HG03460 (cell line): ENCODE results near the gene EVI5L.
"Not testable (repeated sequence)": the region's sequence is repeated elsewhere in the genome, so short reads cannot be mapped to it uniquely, and the experiment has no call there.

Source experiments
- ATAC-seq: cut with Tn5 transposase; IDR thresholded peaks from one replicate; pipeline ENCODE4 v1.9.1; 2021; ENCODE audit not compliant: unreplicated experiment

The EVI5L gene

GRCh38 chr19:7871437-7872305 lies 41.7 kb downstream of the EVI5L start:
- peak; percentile 22 for ATAC-seq

DNA sequence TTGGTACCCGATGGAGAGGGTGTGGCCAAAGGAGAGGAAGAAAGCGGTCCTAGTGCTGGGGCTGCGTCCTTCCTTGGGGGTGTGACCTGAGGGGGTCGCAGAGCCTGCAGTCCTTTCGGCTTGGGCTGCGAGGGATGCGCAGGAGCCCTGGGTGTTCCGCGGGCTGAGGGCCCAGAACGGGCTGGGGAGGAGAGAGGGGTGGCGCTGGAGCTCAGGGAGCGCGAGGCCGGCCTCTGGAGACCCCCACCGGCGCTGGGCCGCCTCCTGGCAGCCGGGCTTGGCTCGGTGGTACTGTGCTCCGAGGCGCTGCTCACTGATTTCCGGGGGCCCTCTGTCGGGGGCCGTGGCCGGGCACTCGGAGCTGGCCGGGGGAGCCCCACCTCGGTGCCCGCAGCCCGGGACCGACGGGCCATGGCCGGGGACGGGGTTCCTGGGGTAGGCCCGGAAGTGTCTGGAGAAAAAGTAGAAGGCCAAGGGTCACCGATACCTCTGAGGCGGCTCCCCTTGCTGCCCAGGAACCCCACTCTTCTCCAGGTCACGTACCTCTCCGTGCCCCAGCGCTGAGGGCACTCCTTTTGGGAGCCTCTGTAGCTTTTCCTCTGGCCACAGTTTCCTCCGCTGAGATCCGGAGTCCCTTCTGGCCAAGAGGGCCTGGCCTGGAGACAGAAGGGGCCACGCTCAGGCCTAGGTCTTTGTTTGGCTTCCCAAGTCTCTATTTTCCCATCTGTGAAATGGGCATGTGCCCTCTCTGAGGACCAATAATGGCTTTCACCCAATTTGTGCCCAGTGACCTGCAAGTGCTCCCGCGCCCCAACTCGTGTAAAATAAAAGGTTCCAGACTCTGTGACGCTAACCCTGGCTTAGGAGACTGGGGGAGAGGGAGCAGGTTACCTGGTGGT lies 42.5 kb downstream of the EVI5L start:
- no peak for ATAC-seq

- no peak for ATAC-seq
Measured at GRCh38 chr19:7873304-7874075, 43.5 kb downstream of the EVI5L start.

DNA sequence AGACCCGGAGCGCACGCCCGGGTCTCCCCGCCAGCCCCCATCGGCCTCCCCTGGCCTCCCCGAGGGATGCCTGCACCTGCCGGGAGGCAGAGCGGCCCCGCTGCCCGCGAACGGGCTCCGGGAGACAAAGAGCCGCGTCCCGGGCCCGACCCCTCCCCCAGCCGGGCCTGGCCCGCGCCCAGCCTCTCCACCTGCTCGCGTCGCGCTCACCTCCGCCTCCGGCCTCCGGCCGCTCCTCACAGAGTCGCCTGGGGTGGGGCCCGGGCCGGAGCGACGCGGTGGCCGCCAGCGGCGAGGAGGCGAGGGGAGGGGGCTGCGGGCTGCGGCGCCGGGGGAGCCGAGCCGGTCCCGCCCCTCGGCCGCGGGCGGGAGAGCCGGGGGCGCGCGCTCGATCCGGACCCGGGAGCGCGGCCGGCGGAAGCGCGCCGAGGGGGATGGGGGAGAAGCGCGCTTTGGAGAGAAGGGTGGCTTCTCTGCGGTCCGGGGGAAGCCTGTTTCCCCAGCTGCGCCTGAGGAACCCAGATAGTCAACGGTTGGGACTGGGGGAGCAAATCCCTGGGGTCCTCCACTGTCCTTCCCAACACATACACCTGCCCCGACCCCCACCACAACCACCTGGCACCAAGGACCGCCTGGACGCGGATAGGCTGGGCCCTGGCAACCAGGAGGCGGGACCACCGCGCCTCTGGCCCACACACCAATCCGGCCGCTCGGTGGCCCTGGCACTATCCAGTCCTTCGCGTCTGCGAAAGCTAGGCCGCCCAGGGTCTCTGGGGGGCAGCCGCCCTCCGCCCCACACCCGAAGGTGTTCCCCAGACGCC lies 44.3 kb downstream of the EVI5L start, which contains the start of gene PRR36:
PRR36 (minus strand) TSS at position 315 of the 821 bp plus-strand sequence. CDS start 701 bp downstream, outside the sequence.
- ATAC-seq, result no peak

DNA sequence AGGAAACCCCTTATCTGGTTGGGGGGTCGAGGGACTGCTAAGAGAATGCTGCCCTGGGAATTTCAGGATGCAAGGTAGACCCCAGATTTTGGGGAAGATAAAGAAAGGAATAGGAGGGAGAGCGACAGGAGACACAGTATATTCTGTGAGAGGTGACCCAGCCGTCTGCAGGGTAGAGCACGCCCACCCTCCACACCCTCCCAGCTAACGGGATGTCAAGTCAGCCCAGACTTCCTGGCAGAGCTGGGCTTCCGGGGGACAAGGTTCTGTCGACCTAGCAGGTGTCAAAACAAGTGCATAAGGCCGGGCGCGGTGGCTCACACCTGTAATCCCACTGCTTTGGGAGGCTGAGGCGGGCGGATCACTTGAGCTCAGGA lies 44.9 kb downstream of the EVI5L start:
- ATAC-seq, result no peak

DNA sequence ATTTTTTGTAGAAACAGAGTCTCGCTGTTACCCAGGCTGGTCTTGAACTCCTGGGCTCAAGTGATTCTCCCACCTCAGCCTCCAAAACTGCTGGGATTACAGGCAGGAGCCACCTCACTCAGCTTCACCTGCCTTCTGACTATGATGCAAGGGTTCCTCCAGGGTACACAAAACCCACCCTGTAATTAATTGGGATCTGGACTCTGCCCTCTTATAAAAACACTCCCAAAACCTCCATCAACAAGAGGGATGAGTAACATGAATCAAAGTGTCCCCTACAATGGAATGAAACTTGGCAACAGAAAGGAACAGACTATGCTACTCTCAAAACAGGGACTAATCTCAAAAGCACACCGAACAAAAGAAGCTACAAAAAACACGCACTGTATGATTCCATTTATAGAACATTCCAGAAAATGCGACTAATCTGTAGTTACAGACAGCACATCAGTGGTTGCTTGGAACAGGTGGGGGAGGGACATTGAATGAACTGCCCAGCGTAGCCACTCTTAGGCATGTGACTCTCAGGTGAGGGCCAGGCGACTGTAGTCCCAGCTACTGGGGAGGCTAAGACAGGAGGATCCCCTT lies 47.3 kb downstream of the EVI5L start:
- ATAC-seq, result no peak

DNA sequence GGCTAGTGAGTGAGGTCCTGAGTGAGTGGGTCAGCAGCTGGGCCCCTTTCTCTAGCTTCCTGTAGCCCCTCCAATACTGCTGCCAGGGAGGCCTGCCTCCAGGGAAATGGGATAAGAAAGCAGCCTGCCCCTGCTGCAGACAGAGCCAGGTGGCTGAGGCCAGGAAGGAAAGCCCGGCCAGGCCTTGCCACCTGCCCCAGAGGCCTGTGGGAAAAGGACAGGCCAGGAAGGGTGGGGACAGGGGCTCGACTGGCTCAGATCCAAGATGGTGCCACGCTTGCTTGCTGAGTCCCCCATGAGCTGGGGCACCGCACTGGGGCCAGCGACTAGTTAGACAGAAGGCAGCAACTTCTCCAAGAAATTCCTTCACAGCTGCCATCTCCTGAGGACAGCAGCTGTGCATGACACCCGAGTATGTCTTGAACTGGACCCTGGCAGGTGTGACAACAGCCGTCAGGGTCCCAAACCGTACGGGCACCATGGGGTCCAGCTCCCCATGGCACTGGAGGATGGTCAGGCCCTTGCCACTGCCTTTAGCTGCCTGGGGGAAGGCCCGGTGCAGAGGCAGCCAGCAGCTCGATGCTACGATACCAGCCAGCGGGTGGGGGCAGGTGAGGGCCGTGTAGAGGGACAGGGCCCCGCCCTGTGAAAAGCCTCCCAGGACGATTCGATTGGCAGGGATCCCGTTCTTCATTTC lies 49.2 kb downstream of the EVI5L start:
- ATAC-seq, result no peak

DNA sequence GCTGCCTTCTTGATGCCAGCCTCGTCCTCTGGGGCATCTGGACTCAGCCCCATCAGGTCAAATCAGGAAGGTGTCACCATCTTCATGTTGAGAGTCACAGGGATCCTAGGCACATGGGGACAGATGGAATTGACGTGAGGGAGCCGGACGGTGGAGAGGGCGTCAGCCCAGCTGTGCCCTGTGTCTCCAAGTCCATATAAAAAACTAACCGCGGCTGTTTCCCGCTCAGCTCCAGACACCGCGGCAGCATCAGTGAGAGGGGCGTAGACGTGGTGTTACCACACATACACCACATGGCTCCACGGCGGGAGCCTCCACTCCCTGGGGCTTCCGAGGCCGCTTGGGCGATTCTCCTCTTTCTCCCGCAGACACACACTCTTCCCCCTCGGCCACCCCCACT lies 49.8 kb downstream of the EVI5L start:
- no peak for ATAC-seq

DNA sequence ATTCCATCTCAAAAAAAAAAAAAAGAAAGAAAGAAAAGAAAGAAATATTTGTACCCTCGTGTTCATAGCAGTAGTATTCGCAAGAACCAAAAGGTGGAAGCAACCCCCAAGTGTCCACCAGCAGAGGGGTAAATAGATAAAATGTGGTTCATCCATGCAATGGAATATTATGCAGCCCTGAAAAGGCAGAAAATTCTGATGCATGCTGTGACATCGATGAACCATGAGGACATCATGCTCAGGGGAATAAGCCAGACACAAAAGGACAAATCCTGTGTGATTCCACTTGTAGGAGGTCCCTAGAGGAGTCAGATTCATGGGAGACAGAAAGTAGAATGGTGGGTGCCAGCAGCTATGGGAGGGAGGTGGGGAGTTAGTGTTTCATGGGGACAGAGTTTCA lies 51.9 kb downstream of the EVI5L start:
- ATAC-seq, result no peak

GRCh38 chr19:7883105-7883504 lies 53.1 kb downstream of the EVI5L start:
- ATAC-seq, result no peak

- no peak for ATAC-seq
Measured at GRCh38 chr19:7883796-7884570, 54.0 kb downstream of the EVI5L start.

GRCh38 chr19:7885818-7886217 lies 55.8 kb downstream of the EVI5L start:
- no peak for ATAC-seq

DNA sequence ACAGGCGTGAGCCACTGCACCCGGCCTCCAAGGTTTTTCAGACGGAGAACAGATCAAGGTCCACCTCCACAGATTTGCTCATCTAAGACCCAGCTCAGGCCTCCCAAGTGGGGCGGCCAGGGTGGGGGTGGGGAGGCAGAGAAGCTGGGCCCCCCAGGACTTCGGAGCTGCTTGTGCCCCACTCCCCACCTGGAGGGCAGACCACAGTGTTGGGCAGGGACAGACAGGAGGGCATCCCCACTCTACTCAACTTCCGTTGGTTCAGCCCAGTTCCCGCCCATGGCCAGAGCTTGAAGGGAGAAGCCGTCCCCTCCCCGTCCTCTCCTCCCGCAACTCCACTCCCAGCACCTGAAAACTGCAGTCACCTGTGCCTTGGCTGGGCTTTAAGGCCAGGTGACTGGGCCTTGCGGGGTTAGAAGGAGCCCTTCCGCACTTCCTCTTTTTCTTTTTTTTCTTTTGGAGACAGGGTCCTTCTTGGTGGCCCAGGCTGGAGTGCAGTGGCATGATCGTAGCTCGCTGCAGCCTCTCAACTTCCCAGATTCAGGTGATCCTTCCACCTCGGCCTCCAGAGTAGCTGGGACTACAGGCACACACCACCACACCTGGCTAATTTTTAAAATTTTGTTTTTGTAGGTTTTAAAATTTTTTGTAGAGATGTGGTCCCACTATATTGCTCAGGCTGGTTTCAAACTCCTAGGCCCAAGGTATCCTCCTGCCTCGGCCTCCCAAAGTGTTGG lies 57.6 kb downstream of the EVI5L start:
- ATAC-seq, result no peak

DNA sequence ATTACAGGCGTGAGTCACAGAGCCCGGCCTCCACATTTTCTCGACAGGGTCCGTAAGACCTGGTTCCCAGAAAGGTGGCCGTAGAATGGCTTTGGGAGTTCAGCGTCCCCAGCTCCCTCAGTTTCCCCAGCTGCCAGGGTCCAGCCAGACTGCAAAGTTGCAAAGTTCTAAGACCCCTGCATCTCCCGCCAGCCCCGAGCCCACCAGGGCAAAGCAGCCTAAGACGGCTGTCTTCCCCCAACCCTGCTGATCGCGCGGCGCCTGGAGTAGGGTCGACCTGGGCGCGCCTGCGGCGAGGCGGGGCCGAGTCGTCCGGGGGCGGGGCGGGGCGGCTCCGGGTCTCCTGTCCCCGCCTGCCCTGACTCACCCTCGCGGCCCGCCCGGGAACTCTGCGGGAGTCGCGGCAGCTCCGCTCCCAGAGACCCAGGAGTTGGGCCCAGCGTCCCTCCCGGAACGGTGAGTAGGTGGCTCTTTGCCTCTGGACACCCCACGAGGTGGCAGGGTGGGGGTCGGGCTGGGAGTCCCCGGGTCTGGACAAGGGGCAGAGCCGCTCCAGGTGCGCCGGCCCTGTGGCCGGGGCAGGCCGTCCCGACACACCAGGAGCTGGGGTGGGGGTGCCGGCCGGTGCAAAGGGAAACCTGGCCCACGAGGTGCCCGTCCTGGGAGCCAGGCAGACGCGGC lies 58.3 kb downstream of the EVI5L start, which contains the start of gene LRRC8E:
LRRC8E (plus strand) TSS at position 366 of the 681 bp plus-strand sequence. CDS start 7,094 bp downstream, outside the sequence.
- no peak for ATAC-seq

- no peak for ATAC-seq
Measured at GRCh38 chr19:7888826-7889217, 58.8 kb downstream of the EVI5L start.

GRCh38 chr19:7893362-7894101 lies 63.5 kb downstream of the EVI5L start:
- ATAC-seq, result not testable (repeated sequence)
